ENCODE measurements around the gene THAP6. TPM values are rescaled to one million over a fixed set of nuclear protein-coding genes. Genes with fewer than 3 reads are reported as not detected.

The THAP6 gene
- total RNA-seq, 2 experiments from 2014 or later: 16.6 to 19.1 TPM

- TF ChIP-seq CTCF (IDR thresholded peaks at IDR 0.05): no peak
- CTCF ChIA-PET: no interaction called here
- intact Hi-C loops (cut with micrococcal nuclease): no loop called here
- POLR2A ChIA-PET: no interaction called here
- DNase-seq (no peak), ATAC-seq (no peak)
- H3K27me3 Mint-ChIP-seq: no peaks in the 10 kb centered on the region
- H3K36me3 Mint-ChIP-seq (ENCODE audit: low read depth): peaks cover 6% of the 10 kb centered on the region
- H3K9me3 Mint-ChIP-seq: no peaks in the 10 kb centered on the region
- H3K27ac Mint-ChIP-seq: no peak overlapping the region
- H3K4me1 Mint-ChIP-seq (ENCODE audit: low read depth): no peaks in the 10 kb centered on the region
- no peak overlapping the region for H3K4me3 Mint-ChIP-seq
Observed at GRCh38 chr4:75544870-75545269, 30.6 kb downstream of the THAP6 start.

GRCh38 chr4:75545526-75545925 is 31.3 kb downstream of the THAP6 start:
- ATAC-seq (no peak), DNase-seq (no peak)
- no peak for TF ChIP-seq CTCF (IDR thresholded peaks at IDR 0.05)
- H3K9me3 Mint-ChIP-seq: no peaks in the 10 kb centered on the region
- H3K4me1 Mint-ChIP-seq (ENCODE audit: low read depth): no peaks in the 10 kb centered on the region
- intact Hi-C loops (cut with micrococcal nuclease): no loop called here
- ChIA-PET CTCF (no interaction called here), POLR2A (no interaction called here)
- H3K27me3 Mint-ChIP-seq: no peaks in the 10 kb centered on the region
- no peak overlapping the region for H3K27ac Mint-ChIP-seq
- no peak overlapping the region for H3K4me3 Mint-ChIP-seq
- H3K36me3 Mint-ChIP-seq (ENCODE audit: low read depth): peaks cover 4% of the 10 kb centered on the region

GRCh38 chr4:75547647-75548387 is 33.5 kb downstream of the THAP6 start:
- ChIA-PET POLR2A (no interaction called here), CTCF (interaction anchor here (0.9 to 1.5 kb wide), 2 partner anchors 8 to 27 kb away, joined by 3 to 5 read pairs; partner anchors contain the start of gene ODAPH)
- Mint-ChIP-seq H3K4me3 (no peak overlapping the region), H3K36me3 (ENCODE audit: low read depth) (peaks cover 3% of the 10 kb centered on the region), H3K9me3 (no peaks in the 10 kb centered on the region), H3K27me3 (no peaks in the 10 kb centered on the region), H3K4me1 (ENCODE audit: low read depth) (no peaks in the 10 kb centered on the region), H3K27ac (no peak overlapping the region)
- DNase-seq (no peak), ATAC-seq (no peak)
- TF ChIP-seq CTCF (IDR thresholded peaks at IDR 0.05): no peak
- intact Hi-C loops (cut with micrococcal nuclease): no loop called here

GRCh38 chr4:75549019-75549418 is 34.7 kb downstream of the THAP6 start:
- ChIA-PET POLR2A (no interaction called here), CTCF (no interaction called here)
- intact Hi-C loops (cut with micrococcal nuclease): no loop called here
- no peak for TF ChIP-seq CTCF (IDR thresholded peaks at IDR 0.05)
- ATAC-seq: no peak
- H3K27ac Mint-ChIP-seq: no peak overlapping the region
- no peaks in the 10 kb centered on the region for H3K4me1 Mint-ChIP-seq (ENCODE audit: low read depth)
- no peaks in the 10 kb centered on the region for H3K27me3 Mint-ChIP-seq
- peaks cover 3% of the 10 kb centered on the region for H3K36me3 Mint-ChIP-seq (ENCODE audit: low read depth)
- H3K9me3 Mint-ChIP-seq: no peaks in the 10 kb centered on the region
- H3K4me3 Mint-ChIP-seq: no peak overlapping the region
- no peak for DNase-seq

- H3K9me3 Mint-ChIP-seq: no peaks in the 10 kb centered on the region
- no peaks in the 10 kb centered on the region for H3K36me3 Mint-ChIP-seq (ENCODE audit: low read depth)
- H3K4me1 Mint-ChIP-seq (ENCODE audit: low read depth): peaks cover 5% of the 10 kb centered on the region
- H3K4me3 Mint-ChIP-seq: no peak overlapping the region
- ChIA-PET CTCF (no interaction called here), POLR2A (no interaction called here)
- intact Hi-C loops (cut with micrococcal nuclease): no loop called here
- no peak for DNase-seq
- no peak overlapping the region for H3K27ac Mint-ChIP-seq
- ATAC-seq: no peak
- H3K27me3 Mint-ChIP-seq: no peaks in the 10 kb centered on the region
- TF ChIP-seq CTCF (IDR thresholded peaks at IDR 0.05): no peak
Observed at GRCh38 chr4:75552452-75552851, 38.2 kb downstream of the THAP6 start.
